LNCaP clone FGC (cell line): ENCODE results near the gene DHRS7.
A peak's percentile ranks its signal among the peaks of the same experiment; 100 is the strongest.

Experiments used
- DNase-seq: peaks from one replicate; pipeline ENCODE4 v3.0.0-alpha.2; 2011; ENCODE audit warnings: low read depth
- H3K4me3 ChIP-seq: 2 replicates; pipeline ENCODE4 v1.5.1; 2011; ENCODE audit warnings: mild to moderate bottlenecking, low read depth, low read length, control low read depth
- TF ChIP-seq, protein P1 (sequence below): IDR thresholded peaks from 2 replicates; pipeline ENCODE4 v1.5.1; 2012; ENCODE audit warnings: mild to moderate bottlenecking; ENCODE audit not compliant: control insufficient read depth, insufficient read depth; ENCODE audit errors: extremely low read depth

DHRS7 gene

GRCh38 chr14:60163693-60164092 lies 1.5 kb downstream of the DHRS7 start:
- TF ChIP-seq, protein P1, sequence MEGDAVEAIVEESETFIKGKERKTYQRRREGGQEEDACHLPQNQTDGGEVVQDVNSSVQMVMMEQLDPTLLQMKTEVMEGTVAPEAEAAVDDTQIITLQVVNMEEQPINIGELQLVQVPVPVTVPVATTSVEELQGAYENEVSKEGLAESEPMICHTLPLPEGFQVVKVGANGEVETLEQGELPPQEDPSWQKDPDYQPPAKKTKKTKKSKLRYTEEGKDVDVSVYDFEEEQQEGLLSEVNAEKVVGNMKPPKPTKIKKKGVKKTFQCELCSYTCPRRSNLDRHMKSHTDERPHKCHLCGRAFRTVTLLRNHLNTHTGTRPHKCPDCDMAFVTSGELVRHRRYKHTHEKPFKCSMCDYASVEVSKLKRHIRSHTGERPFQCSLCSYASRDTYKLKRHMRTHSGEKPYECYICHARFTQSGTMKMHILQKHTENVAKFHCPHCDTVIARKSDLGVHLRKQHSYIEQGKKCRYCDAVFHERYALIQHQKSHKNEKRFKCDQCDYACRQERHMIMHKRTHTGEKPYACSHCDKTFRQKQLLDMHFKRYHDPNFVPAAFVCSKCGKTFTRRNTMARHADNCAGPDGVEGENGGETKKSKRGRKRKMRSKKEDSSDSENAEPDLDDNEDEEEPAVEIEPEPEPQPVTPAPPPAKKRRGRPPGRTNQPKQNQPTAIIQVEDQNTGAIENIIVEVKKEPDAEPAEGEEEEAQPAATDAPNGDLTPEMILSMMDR: no peak
- H3K4me3 ChIP-seq: peak overlapping the region; percentile 87
- DNase-seq: no peak

DNA sequence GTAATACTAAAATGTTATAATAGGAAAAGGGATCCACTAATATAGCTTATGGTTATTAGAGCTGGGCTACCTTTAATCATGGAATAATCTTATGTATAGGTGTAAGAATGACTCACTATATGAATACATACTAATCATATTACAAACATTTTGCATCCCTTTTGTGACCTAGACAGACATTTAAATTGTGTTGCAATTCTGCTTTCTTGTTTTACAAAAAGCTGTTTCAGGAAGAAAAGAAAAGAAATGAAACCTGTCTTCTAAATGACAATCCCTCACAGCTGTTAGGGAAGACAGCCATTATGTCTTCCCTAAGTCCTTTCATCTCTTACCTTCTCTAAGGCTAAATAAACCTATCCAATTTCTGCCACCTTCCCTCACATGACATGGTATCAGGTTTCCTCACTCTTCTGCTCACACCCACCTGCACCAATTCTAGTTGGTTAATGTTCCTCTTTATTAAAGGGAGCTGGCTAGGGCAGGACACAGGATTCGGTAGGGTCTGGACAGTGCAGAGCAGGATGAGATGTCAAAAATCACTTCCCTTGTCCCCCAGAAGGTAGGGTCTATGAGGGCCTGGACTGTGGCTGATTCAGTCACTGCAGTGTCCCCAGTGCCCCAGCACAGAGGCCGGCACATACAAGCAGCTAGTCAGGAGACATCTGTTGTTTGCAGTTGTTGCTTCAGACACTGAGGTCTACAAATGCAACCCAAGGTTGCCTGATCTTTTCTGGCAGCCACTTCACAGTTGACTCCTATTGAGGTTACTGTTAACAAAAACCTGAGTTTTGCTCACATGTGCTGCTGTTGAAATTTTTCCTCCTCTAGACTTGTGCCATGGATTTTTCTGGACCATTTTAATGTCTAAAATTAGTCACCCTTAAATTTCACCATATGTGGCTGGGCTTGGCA lies 3.7 kb downstream of the DHRS7 start:
- H3K4me3 ChIP-seq: no peak overlapping the region
- TF ChIP-seq, protein P1: no peak
- no peak for DNase-seq

DNA sequence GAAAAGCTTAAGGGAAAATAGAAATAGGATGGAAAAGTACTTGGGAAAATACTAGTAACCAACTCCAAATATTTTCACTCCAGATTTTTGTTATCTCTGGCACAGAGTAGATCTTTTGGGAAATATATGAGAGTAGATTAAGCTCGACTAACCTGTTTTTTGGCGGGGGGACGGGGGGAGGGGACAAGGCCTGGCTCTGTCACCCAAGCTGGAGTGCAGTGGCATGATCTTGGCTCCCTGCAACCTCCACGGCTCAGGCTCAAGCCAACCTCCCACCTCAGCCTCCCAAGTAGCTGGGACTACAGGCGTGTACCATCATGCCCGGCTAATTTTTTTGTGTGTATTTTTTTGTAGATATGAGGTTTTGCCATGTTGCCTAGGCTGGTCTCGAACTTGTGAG lies 4.8 kb downstream of the DHRS7 start:
- DNase-seq: no peak
- TF ChIP-seq, protein P1: no peak
- no peak overlapping the region for H3K4me3 ChIP-seq

DNA sequence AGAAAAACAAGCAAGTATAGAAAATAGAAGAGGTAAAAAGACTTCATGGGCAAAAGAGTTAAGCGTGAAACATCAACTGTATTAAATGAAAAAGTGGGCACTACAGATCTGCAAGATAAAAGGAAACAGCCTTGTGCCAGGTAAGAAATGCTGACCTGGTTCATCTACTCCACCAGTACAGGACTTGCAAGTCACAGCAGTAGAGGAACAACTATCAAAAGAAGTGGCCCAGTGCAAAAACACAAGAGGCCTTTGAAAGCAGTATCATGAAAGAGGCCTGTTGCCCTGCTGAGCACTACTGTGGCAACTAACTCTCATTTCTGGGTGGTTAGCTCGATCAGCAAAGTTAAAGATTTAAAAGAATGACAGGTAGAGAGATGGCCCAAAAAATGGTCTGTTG lies 10.5 kb downstream of the DHRS7 start:
- H3K4me3 ChIP-seq: no peak overlapping the region
- TF ChIP-seq, protein P1: no peak
- DNase-seq: no peak

DNA sequence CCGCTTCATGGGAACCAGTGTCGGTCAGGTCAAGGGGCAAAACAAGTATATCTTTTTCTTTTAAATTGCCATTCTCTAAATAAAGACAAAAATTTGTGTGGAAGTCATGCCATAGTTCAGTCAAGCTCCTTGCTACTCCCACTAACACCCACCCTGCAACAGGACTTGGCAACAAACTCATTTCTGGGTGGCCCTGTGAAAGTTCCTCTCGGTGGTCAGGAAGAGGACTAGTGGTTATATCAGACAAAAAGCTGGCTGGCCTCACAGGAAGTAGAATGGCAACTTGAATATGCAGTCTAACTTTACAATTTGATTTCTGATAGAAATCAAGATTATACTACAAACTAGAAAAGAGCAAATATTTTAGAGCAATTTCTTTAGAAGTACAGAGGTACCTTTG lies 11.2 kb downstream of the DHRS7 start:
- DNase-seq: no peak
- no peak overlapping the region for H3K4me3 ChIP-seq

DNA sequence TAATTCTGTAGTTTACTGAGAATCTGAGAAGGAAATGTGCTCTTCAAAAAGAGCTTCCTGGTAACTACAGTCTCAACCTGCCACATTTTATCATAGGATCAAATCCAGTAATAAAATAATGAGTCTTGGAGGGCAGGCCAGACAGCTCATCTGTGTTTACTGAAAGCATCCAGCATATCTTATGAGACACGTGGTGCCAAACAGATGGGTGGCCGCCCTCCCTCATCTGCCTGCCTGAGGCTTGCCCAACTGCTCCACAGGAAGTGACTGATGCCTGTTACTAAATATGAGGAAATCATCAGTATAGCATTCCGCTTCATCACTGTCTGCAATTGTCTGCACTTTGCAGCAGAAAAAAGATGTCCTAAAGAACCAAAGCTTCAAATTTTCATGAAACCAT lies 13.5 kb downstream of the DHRS7 start:
- no peak overlapping the region for H3K4me3 ChIP-seq
- TF ChIP-seq, protein P1: no peak
- peak; percentile 95 for DNase-seq

More for the DNA sequence above, 11.2 kb downstream of the DHRS7 start:
- TF ChIP-seq, protein P1: no peak
